ENCODE measurements around the gene ZFYVE27. TPM values are rescaled to one million over a fixed set of nuclear protein-coding genes. Genes with fewer than 3 reads are reported as not detected.

Gene ZFYVE27
- total RNA-seq, 2 experiments from 2014 or later = 24.0 to 33.0 TPM

Other genes starting within 250 kb of the ZFYVE27 start
- 74.4 and 95.7 TPM in 2 replicates for gene MMS19, start 238.7 kb upstream of the ZFYVE27 start, total RNA-seq (2014; rRNA removed; shearing (Covaris generic))
- gene MMS19, start 238.7 kb upstream of the ZFYVE27 start, total RNA-seq (2022) = 74.8 and 90.3 TPM in 2 replicates
- gene UBTD1, start 238.2 kb upstream of the ZFYVE27 start, total RNA-seq (2014; rRNA removed; shearing (Covaris generic)) = 1.1 and 1.4 TPM in 2 replicates
- 2.0 and 2.2 TPM in 2 replicates for gene UBTD1, start 238.2 kb upstream of the ZFYVE27 start, total RNA-seq (2022)
- not detected in 2 replicates for gene ANKRD2, start 164.3 kb upstream of the ZFYVE27 start, total RNA-seq (2014; rRNA removed; shearing (Covaris generic))
- gene ANKRD2, start 164.3 kb upstream of the ZFYVE27 start, total RNA-seq (2022) = not detected in 2 replicates
- not detected in 2 replicates for gene HOGA1, start 152.7 kb upstream of the ZFYVE27 start, total RNA-seq (2014; rRNA removed; shearing (Covaris generic))
- gene HOGA1, start 152.7 kb upstream of the ZFYVE27 start, total RNA-seq (2022) = 0.25 TPM in 1 of 2 replicates, not detected in the other
- gene C10orf62, start 147.4 kb upstream of the ZFYVE27 start, total RNA-seq (2014; rRNA removed; shearing (Covaris generic)) = not detected in 2 replicates
- gene C10orf62, start 147.4 kb upstream of the ZFYVE27 start, total RNA-seq (2022) = not detected in 2 replicates
- 2.4 and 2.9 TPM in 2 replicates for gene MORN4, start 103.6 kb upstream of the ZFYVE27 start, total RNA-seq (2014; rRNA removed; shearing (Covaris generic))
- gene MORN4, start 103.6 kb upstream of the ZFYVE27 start, total RNA-seq (2022) = 5.4 TPM in 2 replicates
- gene PI4K2A, start 96.5 kb upstream of the ZFYVE27 start, total RNA-seq (2014; rRNA removed; shearing (Covaris generic)) = 8.0 and 9.2 TPM in 2 replicates
- gene PI4K2A, start 96.5 kb upstream of the ZFYVE27 start, total RNA-seq (2022) = 11.9 and 12.7 TPM in 2 replicates
- gene AVPI1, start 49.9 kb upstream of the ZFYVE27 start, total RNA-seq (2014; rRNA removed; shearing (Covaris generic)) = 2.8 and 4.6 TPM in 2 replicates
- 2.1 and 3.2 TPM in 2 replicates for gene AVPI1, start 49.9 kb upstream of the ZFYVE27 start, total RNA-seq (2022)
- gene MARVELD1, start 23.4 kb upstream of the ZFYVE27 start, total RNA-seq (2014; rRNA removed; shearing (Covaris generic)) = not detected in 2 replicates
- gene MARVELD1, start 23.4 kb upstream of the ZFYVE27 start, total RNA-seq (2022) = 0.13 TPM in 1 of 2 replicates, not detected in the other
- not detected in 2 replicates for gene SFRP5, start 34.9 kb downstream of the ZFYVE27 start, total RNA-seq (2014; rRNA removed; shearing (Covaris generic))
- not detected in 2 replicates for gene SFRP5, start 34.9 kb downstream of the ZFYVE27 start, total RNA-seq (2022)
- 0.09 TPM in 1 of 2 replicates, not detected in the other for gene GOLGA7B, start 112.7 kb downstream of the ZFYVE27 start, total RNA-seq (2014; rRNA removed; shearing (Covaris generic))
- 0.08 and 0.15 TPM in 2 replicates for gene GOLGA7B, start 112.7 kb downstream of the ZFYVE27 start, total RNA-seq (2022)

Data from OCI-LY7 (cell line).